HEK293 (cell line): ENCODE measurements around the gene THRSP.

Experiments used
- CTCF ChIA-PET: fragments of 350-600 bp; formaldehyde crosslinking; extraction: SDS; loops from one replicate; lab custom pipeline; 2021; ENCODE audit warnings: antibody characterized with exemption; lab: Yijun Ruan, JAX
- POLR2A ChIA-PET: fragments of 300-600 bp; formaldehyde crosslinking; extraction: SDS; loops from one replicate; lab custom pipeline; 2020; ENCODE audit warnings: antibody characterized with exemption, inconsistent platforms; lab: Yijun Ruan, JAX
- H3K27ac ChIP-seq: fragments of 200-500 bp; sonication (Bioruptor generic); 2 replicates; pipeline ENCODE4 v1.5.1; 2014; ENCODE audit warnings: low read depth, low read length, control low read depth, inconsistent platforms; ENCODE audit errors: extremely low read depth
- H3K36me3 ChIP-seq, 2 experiments: fragments of 200-500 bp in 1 of 2; sonication (Bioruptor generic) in 1 of 2; 1 replicate in 1 of 2; 2 replicates in 1 of 2; pipeline ENCODE4 v1.5.1; 2014 to 2017; ENCODE audit warnings: inconsistent platforms in 2 of 2, low read length in 2 of 2; ENCODE audit not compliant: control insufficient read depth in 2 of 2, insufficient read depth in 1 of 2
- H3K4me1 ChIP-seq: fragments of 200-500 bp; sonication (Bioruptor generic); 2 replicates; pipeline ENCODE4 v1.5.1; 2014; ENCODE audit warnings: mild to moderate bottlenecking, low read length, inconsistent platforms; ENCODE audit not compliant: control insufficient read depth, insufficient read depth
- H3K4me3 ChIP-seq: 2 replicates; pipeline ENCODE4 v1.5.1; 2011; ENCODE audit warnings: low read depth, mild to moderate bottlenecking, control low read depth, low read length, moderate library complexity
- H3K9me3 ChIP-seq: fragments of 200-500 bp; sonication (Bioruptor generic); 2 replicates; pipeline ENCODE4 v1.5.1; 2014; ENCODE audit warnings: low read depth, low read length, inconsistent platforms; ENCODE audit not compliant: control insufficient read depth, insufficient read depth
- KLF1 ChIP-seq: fragments of 450-650 bp; formaldehyde crosslinking; IDR thresholded peaks from 2 replicates; pipeline ENCODE4 v1.5.1; 2016; ENCODE audit warnings: missing biosample characterization, missing genetic modification characterization
- REST ChIP-seq: fragments of 450-650 bp; formaldehyde crosslinking; IDR thresholded peaks from 2 replicates; pipeline ENCODE4 v1.5.1; 2016; ENCODE audit warnings: missing biosample characterization, missing genetic modification characterization
- SP2 ChIP-seq: fragments of 450-650 bp; formaldehyde crosslinking; IDR thresholded peaks from 2 replicates; pipeline ENCODE4 v1.5.1; 2016; ENCODE audit warnings: missing biosample characterization, missing genetic modification characterization
- TCF7L2 ChIP-seq: IDR thresholded peaks from 2 replicates; pipeline ENCODE4 v1.6.1; 2011; ENCODE audit warnings: low read depth, mild to moderate bottlenecking, inconsistent platforms, low read length, moderate library complexity, borderline replicate concordance
- ZNF37A ChIP-seq: fragments of 450-650 bp; IDR thresholded peaks from 2 replicates; pipeline ENCODE4 v1.5.1; 2018; ENCODE audit warnings: missing biosample characterization, missing genetic modification characterization
- ZNF404 ChIP-seq: fragments of 450-650 bp; formaldehyde crosslinking; IDR thresholded peaks from 2 replicates; pipeline ENCODE4 v1.5.1; 2017; ENCODE audit warnings: missing biosample characterization, missing genetic modification characterization
- ZNF426 ChIP-seq: fragments of 450-650 bp; formaldehyde crosslinking; IDR thresholded peaks from 2 replicates; pipeline ENCODE4 v1.5.1; 2017; ENCODE audit warnings: missing biosample characterization, missing genetic modification characterization, mild to moderate bottlenecking, inconsistent platforms, moderate library complexity
- ZNF530 ChIP-seq: fragments of 450-650 bp; formaldehyde crosslinking; IDR thresholded peaks from 2 replicates; pipeline ENCODE4 v1.5.1; 2016; ENCODE audit warnings: low read depth, missing biosample characterization, missing genetic modification characterization
- ZNF677 ChIP-seq: fragments of 450-650 bp; IDR thresholded peaks from 2 replicates; pipeline ENCODE4 v1.5.0; 2018; ENCODE audit warnings: missing biosample characterization, mild to moderate bottlenecking, missing genetic modification characterization, moderate library complexity
- ZNF701 ChIP-seq: fragments of 450-650 bp; formaldehyde crosslinking; IDR thresholded peaks from 2 replicates; pipeline ENCODE4 v1.5.1; 2016; ENCODE audit warnings: missing biosample characterization, missing genetic modification characterization
- ZNF768 ChIP-seq: fragments of 450-650 bp; formaldehyde crosslinking; IDR thresholded peaks from 2 replicates; pipeline ENCODE4 v1.5.1; 2018; ENCODE audit warnings: missing biosample characterization, mild to moderate bottlenecking, missing genetic modification characterization
- ZSCAN5A ChIP-seq: fragments of 450-650 bp; formaldehyde crosslinking; IDR thresholded peaks from 2 replicates; pipeline ENCODE4 v1.5.1; 2016; ENCODE audit warnings: missing biosample characterization, missing genetic modification characterization
- TF ChIP-seq, protein P1 (sequence below): fragments of 450-650 bp; formaldehyde crosslinking; IDR thresholded peaks from 2 replicates; pipeline ENCODE4 v1.5.1; 2016; ENCODE audit warnings: missing biosample characterization, missing genetic modification characterization
- TF ChIP-seq, protein P2 (sequence below): fragments of 450-650 bp; formaldehyde crosslinking; IDR thresholded peaks from 2 replicates; pipeline ENCODE4 v1.5.1; 2016; ENCODE audit warnings: missing biosample characterization, missing genetic modification characterization
- TF ChIP-seq, protein P3 (sequence below): fragments of 450-650 bp; formaldehyde crosslinking; IDR thresholded peaks from 2 replicates; pipeline ENCODE4 v1.5.1; 2017; ENCODE audit warnings: missing biosample characterization, missing genetic modification characterization
- TF ChIP-seq, protein P4 (sequence below): fragments of 450-650 bp; formaldehyde crosslinking; IDR thresholded peaks from 2 replicates; pipeline ENCODE4 v1.5.1; 2016; ENCODE audit warnings: missing biosample characterization, missing genetic modification characterization

Gene THRSP

GRCh38 chr11:78080818-78081495 lies 17.3 kb downstream of the THRSP start (continued):
- TF ChIP-seq, protein P1, sequence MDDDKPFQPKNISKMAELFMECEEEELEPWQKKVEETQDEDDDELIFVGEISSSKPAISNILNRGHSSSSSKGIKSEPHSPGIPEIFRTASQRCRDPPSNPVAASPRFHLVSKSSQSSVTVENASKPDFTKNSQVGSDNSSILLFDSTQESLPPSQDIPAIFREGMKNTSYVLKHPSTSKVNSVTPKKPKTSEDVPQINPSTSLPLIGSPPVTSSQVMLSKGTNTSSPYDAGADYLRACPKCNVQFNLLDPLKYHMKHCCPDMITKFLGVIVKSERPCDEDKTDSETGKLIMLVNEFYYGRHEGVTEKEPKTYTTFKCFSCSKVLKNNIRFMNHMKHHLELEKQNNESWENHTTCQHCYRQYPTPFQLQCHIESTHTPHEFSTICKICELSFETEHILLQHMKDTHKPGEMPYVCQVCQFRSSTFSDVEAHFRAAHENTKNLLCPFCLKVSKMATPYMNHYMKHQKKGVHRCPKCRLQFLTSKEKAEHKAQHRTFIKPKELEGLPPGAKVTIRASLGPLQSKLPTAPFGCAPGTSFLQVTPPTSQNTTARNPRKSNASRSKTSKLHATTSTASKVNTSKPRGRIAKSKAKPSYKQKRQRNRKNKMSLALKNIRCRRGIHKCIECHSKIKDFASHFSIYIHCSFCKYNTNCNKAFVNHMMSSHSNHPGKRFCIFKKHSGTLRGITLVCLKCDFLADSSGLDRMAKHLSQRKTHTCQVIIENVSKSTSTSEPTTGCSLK (tag by site-specific recombination), result no peak
- TF ChIP-seq ZNF426 (tag by site-specific recombination) (no peak), TCF7L2 (no peak), ZNF530 (tag by site-specific recombination) (no peak), ZNF404 (tag by site-specific recombination) (no peak), ZSCAN5A (tag by site-specific recombination) (no peak), ZNF768 (tag by site-specific recombination) (no peak)
- TF ChIP-seq, protein P2, sequence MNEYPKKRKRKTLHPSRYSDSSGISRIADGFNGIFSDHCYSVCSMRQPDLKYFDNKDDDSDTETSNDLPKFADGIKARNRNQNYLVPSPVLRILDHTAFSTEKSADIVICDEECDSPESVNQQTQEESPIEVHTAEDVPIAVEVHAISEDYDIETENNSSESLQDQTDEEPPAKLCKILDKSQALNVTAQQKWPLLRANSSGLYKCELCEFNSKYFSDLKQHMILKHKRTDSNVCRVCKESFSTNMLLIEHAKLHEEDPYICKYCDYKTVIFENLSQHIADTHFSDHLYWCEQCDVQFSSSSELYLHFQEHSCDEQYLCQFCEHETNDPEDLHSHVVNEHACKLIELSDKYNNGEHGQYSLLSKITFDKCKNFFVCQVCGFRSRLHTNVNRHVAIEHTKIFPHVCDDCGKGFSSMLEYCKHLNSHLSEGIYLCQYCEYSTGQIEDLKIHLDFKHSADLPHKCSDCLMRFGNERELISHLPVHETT (tag by site-specific recombination), result no peak

- Histone ChIP-seq H3K4me1 (peaks cover 3% of the 10 kb centered on the region; the same call in 1 of the 2 replicates), H3K9me3 (no peaks in the 10 kb centered on the region), H3K27ac (no peak overlapping the region), H3K36me3 (peaks cover 0 to 14% of the 10 kb centered on the region in 2 experiments; a peak in 1 of 3 replicates), H3K4me3 (no peak overlapping the region)
- no peak for TF ChIP-seq ZNF701
- CTCF ChIA-PET, result no interaction called here
- POLR2A ChIA-PET, result no interaction called here
Observed at GRCh38 chr11:78081583-78081982, 17.9 kb downstream of the THRSP start.

- H3K4me1 ChIP-seq, result no peaks in the 10 kb centered on the region
- no peaks in the 10 kb centered on the region for H3K9me3 ChIP-seq
- CTCF ChIA-PET, result no interaction called here
- peaks cover 0 to 9% of the 10 kb centered on the region in 2 experiments; a peak in 1 of 3 replicates for H3K36me3 ChIP-seq
- no peak overlapping the region for H3K4me3 ChIP-seq
- POLR2A ChIA-PET, result no interaction called here
- H3K27ac ChIP-seq, result no peak overlapping the region
- no peak for TF ChIP-seq ZNF677 (tag by site-specific recombination)
- TF ChIP-seq SP2 (tag by site-specific recombination), result no peak
- TF ChIP-seq KLF1 (tag by site-specific recombination), result no peak
- TF ChIP-seq, protein P3, sequence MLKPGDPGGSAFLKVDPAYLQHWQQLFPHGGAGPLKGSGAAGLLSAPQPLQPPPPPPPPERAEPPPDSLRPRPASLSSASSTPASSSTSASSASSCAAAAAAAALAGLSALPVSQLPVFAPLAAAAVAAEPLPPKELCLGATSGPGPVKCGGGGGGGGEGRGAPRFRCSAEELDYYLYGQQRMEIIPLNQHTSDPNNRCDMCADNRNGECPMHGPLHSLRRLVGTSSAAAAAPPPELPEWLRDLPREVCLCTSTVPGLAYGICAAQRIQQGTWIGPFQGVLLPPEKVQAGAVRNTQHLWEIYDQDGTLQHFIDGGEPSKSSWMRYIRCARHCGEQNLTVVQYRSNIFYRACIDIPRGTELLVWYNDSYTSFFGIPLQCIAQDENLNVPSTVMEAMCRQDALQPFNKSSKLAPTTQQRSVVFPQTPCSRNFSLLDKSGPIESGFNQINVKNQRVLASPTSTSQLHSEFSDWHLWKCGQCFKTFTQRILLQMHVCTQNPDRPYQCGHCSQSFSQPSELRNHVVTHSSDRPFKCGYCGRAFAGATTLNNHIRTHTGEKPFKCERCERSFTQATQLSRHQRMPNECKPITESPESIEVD (tag by site-specific recombination), result no peak
- TF ChIP-seq TCF7L2, result no peak
- TF ChIP-seq REST (tag by site-specific recombination), result no peak
- no peak for TF ChIP-seq ZNF426 (tag by site-specific recombination)
- no peak for TF ChIP-seq ZNF37A
- TF ChIP-seq, protein P4, sequence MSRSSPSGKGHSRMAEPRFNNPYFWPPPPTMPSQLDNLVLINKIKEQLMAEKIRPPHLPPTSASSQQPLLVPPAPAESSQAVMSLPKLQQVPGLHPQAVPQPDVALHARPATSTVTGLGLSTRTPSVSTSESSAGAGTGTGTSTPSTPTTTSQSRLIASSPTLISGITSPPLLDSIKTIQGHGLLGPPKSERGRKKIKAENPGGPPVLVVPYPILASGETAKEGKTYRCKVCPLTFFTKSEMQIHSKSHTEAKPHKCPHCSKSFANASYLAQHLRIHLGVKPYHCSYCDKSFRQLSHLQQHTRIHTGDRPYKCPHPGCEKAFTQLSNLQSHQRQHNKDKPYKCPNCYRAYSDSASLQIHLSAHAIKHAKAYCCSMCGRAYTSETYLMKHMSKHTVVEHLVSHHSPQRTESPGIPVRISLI (tag by site-specific recombination), result no peak
Observed at GRCh38 chr11:78082146-78082545, 18.5 kb downstream of the THRSP start.
